ENCODE measurements around the gene ARFGAP1.

The ARFGAP1 gene

GRCh38 chr20:63272105-63273058 is at the start of gene ARFGAP1:
Gene ARFGAP1 (plus strand): TSS chr20:63272813. CDS start chr20:63275581, 2,768 bp downstream.
- peaks cover 26% of the 10 kb centered on the region for H3K4me1 Mint-ChIP-seq (ENCODE audit: low read depth)
- peak within 1 kb of the TSS; percentile 94 for H3K4me3 Mint-ChIP-seq
- peaks cover 14% of the 10 kb centered on the region for H3K27me3 Mint-ChIP-seq
- H3K9me3 Mint-ChIP-seq, result no peaks in the 10 kb centered on the region
- H3K36me3 Mint-ChIP-seq (ENCODE audit: low read depth), result peaks cover 37% of the 10 kb centered on the region
- peak within 1 kb of the TSS; percentile 92 for H3K27ac Mint-ChIP-seq
- intact Hi-C loops (cut with micrococcal nuclease), result no loop called here

GRCh38 chr20:63223121-63223825 is 49.3 kb upstream of the ARFGAP1 start:
- no peak overlapping the region for H3K4me3 Mint-ChIP-seq
- H3K9me3 Mint-ChIP-seq, result no peaks in the 10 kb centered on the region
- intact Hi-C loops (cut with micrococcal nuclease), result loop anchor here (5.0 kb wide), 1 partner anchor 159 kb away; no protein-coding TSS in a partner anchor
- no peak overlapping the region for H3K27ac Mint-ChIP-seq
- no peaks in the 10 kb centered on the region for H3K36me3 Mint-ChIP-seq (ENCODE audit: low read depth)
- no peaks in the 10 kb centered on the region for H3K4me1 Mint-ChIP-seq (ENCODE audit: low read depth)
- peaks cover 19% of the 10 kb centered on the region for H3K27me3 Mint-ChIP-seq

GRCh38 chr20:63223826-63224207 is 48.8 kb upstream of the ARFGAP1 start:
- H3K27ac Mint-ChIP-seq, result no peak overlapping the region
- no peak overlapping the region for H3K4me3 Mint-ChIP-seq
- intact Hi-C loops (cut with micrococcal nuclease), result loop anchor here (5.0 kb wide), 1 partner anchor 158 kb away; no protein-coding TSS in a partner anchor
- H3K36me3 Mint-ChIP-seq (ENCODE audit: low read depth), result no peaks in the 10 kb centered on the region
- H3K9me3 Mint-ChIP-seq, result no peaks in the 10 kb centered on the region
- no peaks in the 10 kb centered on the region for H3K4me1 Mint-ChIP-seq (ENCODE audit: low read depth)
- H3K27me3 Mint-ChIP-seq, result peaks cover 24% of the 10 kb centered on the region

GRCh38 chr20:63224412-63225081 is 48.1 kb upstream of the ARFGAP1 start:
- Mint-ChIP-seq H3K27ac (no peak overlapping the region), H3K9me3 (no peaks in the 10 kb centered on the region), H3K36me3 (ENCODE audit: low read depth) (no peaks in the 10 kb centered on the region), H3K4me3 (no peak overlapping the region), H3K27me3 (peaks cover 32% of the 10 kb centered on the region), H3K4me1 (ENCODE audit: low read depth) (no peaks in the 10 kb centered on the region)
- intact Hi-C loops (cut with micrococcal nuclease), result loop anchor here (5.0 kb wide), 1 partner anchor 158 kb away; no protein-coding TSS in a partner anchor

- Mint-ChIP-seq H3K9me3 (no peaks in the 10 kb centered on the region), H3K27me3 (peaks cover 33% of the 10 kb centered on the region), H3K4me1 (ENCODE audit: low read depth) (no peaks in the 10 kb centered on the region), H3K27ac (no peak overlapping the region), H3K36me3 (ENCODE audit: low read depth) (no peaks in the 10 kb centered on the region), H3K4me3 (no peak overlapping the region)
- intact Hi-C loops (cut with micrococcal nuclease), result no loop called here
Observed at GRCh38 chr20:63225082-63225454, 47.5 kb upstream of the ARFGAP1 start.

- no peak overlapping the region for H3K27ac Mint-ChIP-seq
- no peaks in the 10 kb centered on the region for H3K9me3 Mint-ChIP-seq
- H3K4me1 Mint-ChIP-seq (ENCODE audit: low read depth), result no peaks in the 10 kb centered on the region
- H3K36me3 Mint-ChIP-seq (ENCODE audit: low read depth), result no peaks in the 10 kb centered on the region
- H3K27me3 Mint-ChIP-seq, result peaks cover 36% of the 10 kb centered on the region
- intact Hi-C loops (cut with micrococcal nuclease), result no loop called here
- H3K4me3 Mint-ChIP-seq, result no peak overlapping the region
Observed at GRCh38 chr20:63226042-63226943, 46.3 kb upstream of the ARFGAP1 start.

GRCh38 chr20:63227260-63227659 is 45.4 kb upstream of the ARFGAP1 start:
- Mint-ChIP-seq H3K9me3 (no peaks in the 10 kb centered on the region), H3K36me3 (ENCODE audit: low read depth) (no peaks in the 10 kb centered on the region), H3K4me1 (ENCODE audit: low read depth) (no peaks in the 10 kb centered on the region), H3K27ac (no peak overlapping the region), H3K27me3 (peaks cover 43% of the 10 kb centered on the region), H3K4me3 (no peak overlapping the region)
- intact Hi-C loops (cut with micrococcal nuclease), result no loop called here

- peaks cover 53% of the 10 kb centered on the region for H3K27me3 Mint-ChIP-seq
- no peak overlapping the region for H3K4me3 Mint-ChIP-seq
- no peak overlapping the region for H3K27ac Mint-ChIP-seq
- no peaks in the 10 kb centered on the region for H3K36me3 Mint-ChIP-seq (ENCODE audit: low read depth)
- H3K9me3 Mint-ChIP-seq, result no peaks in the 10 kb centered on the region
- intact Hi-C loops (cut with micrococcal nuclease), result no loop called here
- H3K4me1 Mint-ChIP-seq (ENCODE audit: low read depth), result no peaks in the 10 kb centered on the region
Observed at GRCh38 chr20:63228806-63229205, 43.8 kb upstream of the ARFGAP1 start.

- intact Hi-C loops (cut with micrococcal nuclease), result no loop called here
- H3K9me3 Mint-ChIP-seq, result no peaks in the 10 kb centered on the region
Observed at GRCh38 chr20:63230800-63231268, 41.8 kb upstream of the ARFGAP1 start.

GRCh38 chr20:63232235-63233060 is 40.2 kb upstream of the ARFGAP1 start:
- no peaks in the 10 kb centered on the region for H3K9me3 Mint-ChIP-seq
- peaks cover 53% of the 10 kb centered on the region for H3K27me3 Mint-ChIP-seq
- no peaks in the 10 kb centered on the region for H3K36me3 Mint-ChIP-seq (ENCODE audit: low read depth)
- intact Hi-C loops (cut with micrococcal nuclease), result no loop called here
- H3K4me3 Mint-ChIP-seq, result no peak overlapping the region
- peaks cover 6% of the 10 kb centered on the region for H3K4me1 Mint-ChIP-seq (ENCODE audit: low read depth)
- H3K27ac Mint-ChIP-seq, result no peak overlapping the region

More at GRCh38 chr20:63230800-63231268, 41.8 kb upstream of the ARFGAP1 start:
- H3K4me3 Mint-ChIP-seq, result no peak overlapping the region
- H3K27ac Mint-ChIP-seq, result no peak overlapping the region
- peaks cover 53% of the 10 kb centered on the region for H3K27me3 Mint-ChIP-seq
- peaks cover 4% of the 10 kb centered on the region for H3K4me1 Mint-ChIP-seq (ENCODE audit: low read depth)
- H3K36me3 Mint-ChIP-seq (ENCODE audit: low read depth), result no peaks in the 10 kb centered on the region

- H3K27me3 Mint-ChIP-seq, result peaks cover 53% of the 10 kb centered on the region
- H3K27ac Mint-ChIP-seq, result no peak overlapping the region
- no peak overlapping the region for H3K4me3 Mint-ChIP-seq
- H3K36me3 Mint-ChIP-seq (ENCODE audit: low read depth), result no peaks in the 10 kb centered on the region
- no peaks in the 10 kb centered on the region for H3K9me3 Mint-ChIP-seq
- H3K4me1 Mint-ChIP-seq (ENCODE audit: low read depth), result peaks cover 6% of the 10 kb centered on the region
- intact Hi-C loops (cut with micrococcal nuclease), result no loop called here
Observed at GRCh38 chr20:63233061-63233344, 39.6 kb upstream of the ARFGAP1 start.

- peaks cover 6% of the 10 kb centered on the region for H3K4me1 Mint-ChIP-seq (ENCODE audit: low read depth)
- H3K27me3 Mint-ChIP-seq, result peaks cover 45% of the 10 kb centered on the region
Observed at GRCh38 chr20:63233924-63234323, 38.7 kb upstream of the ARFGAP1 start.

More at GRCh38 chr20:63233924-63234323, 38.7 kb upstream of the ARFGAP1 start:
- H3K36me3 Mint-ChIP-seq (ENCODE audit: low read depth), result no peaks in the 10 kb centered on the region
- no peak overlapping the region for H3K27ac Mint-ChIP-seq
- H3K9me3 Mint-ChIP-seq, result no peaks in the 10 kb centered on the region
- intact Hi-C loops (cut with micrococcal nuclease), result no loop called here
- no peak overlapping the region for H3K4me3 Mint-ChIP-seq

Measured in dendritic cell treated with granulocyte-macrophage colony-stimulating factor and Interleukin-4, amounts not matched to agents 40 ng/mL and 50 ng/mL, for 4 days (primary cell).